Erythroblast (primary cell): ENCODE data around the gene RAB6B.

ENCODE experiments used
- GATA1 ChIP-seq: IDR thresholded peaks from 2 replicates; pipeline ENCODE4 v1.6.1; 2011; ENCODE audit warnings: low read depth, mild to moderate bottlenecking, control low read depth, low read length, moderate library complexity
- POLR2A ChIP-seq: IDR thresholded peaks from 2 replicates; pipeline ENCODE4 v1.6.1; 2011; ENCODE audit warnings: mild to moderate bottlenecking, low read length

GRCh38 chr3:133896002-133896761, 500 bp upstream of the RAB6B start:
- TF ChIP-seq POLR2A: no peak
- TF ChIP-seq GATA1: no peak
